ENCODE measurements around the gene NFATC1. TPM values are rescaled to one million over a fixed set of nuclear protein-coding genes. Genes with fewer than 3 reads are reported as not detected.

Gene NFATC1
- total and polyA plus RNA-seq, 2 donors from 2014 or later = 4.3 to 17.2 TPM

GRCh38 chr18:79478484-79479115 lies 82.9 kb downstream of the NFATC1 start:
- H3K36me3 ChIP-seq (ENCODE audit: control insufficient read depth in 2 of 3, insufficient read depth in 3 of 3, low read length in 3 of 3) = no peaks in the 10 kb centered on the region
- no peaks in the 10 kb centered on the region for H3K4me1 ChIP-seq (ENCODE audit: control insufficient read depth in 2 of 3, insufficient read depth in 2 of 3, low read depth in 1 of 3, low read length in 3 of 3)
- H3K4me3 ChIP-seq (ENCODE audit: low read length in 3 of 3) = no peak overlapping the region
- no peak for FAIRE-seq
- no peaks in the 10 kb centered on the region for H3K9me3 ChIP-seq (ENCODE audit: control insufficient read depth in 2 of 3, insufficient read depth in 1 of 3, low read length in 3 of 3)
- no peak overlapping the region for H3K9ac ChIP-seq (ENCODE audit: low read length in 3 of 3)
- peak in 2 of 5 donors; percentile 24 to 70 for DNase-seq
- TF ChIP-seq CTCF (IDR thresholded peaks at IDR 0.05; ENCODE audit: borderline replicate concordance, extremely low read depth, insufficient read depth) = no peak
- no peaks in the 10 kb centered on the region for H3K27me3 ChIP-seq (ENCODE audit: control insufficient read depth, insufficient read depth, low read length)
- intact Hi-C loops (cut with DNase I) = no loop called here
- no peak overlapping the region for H3K27ac ChIP-seq (ENCODE audit: low read depth in 2 of 2, low read length in 2 of 2)

GRCh38 chr18:79479116-79479760 lies 83.5 kb downstream of the NFATC1 start:
- H3K9me3 ChIP-seq (ENCODE audit: control insufficient read depth in 2 of 3, insufficient read depth in 1 of 3, low read length in 3 of 3) = no peaks in the 10 kb centered on the region
- FAIRE-seq = no peak
- no peak for TF ChIP-seq CTCF (IDR thresholded peaks at IDR 0.05; ENCODE audit: borderline replicate concordance, extremely low read depth, insufficient read depth)
- no peak overlapping the region for H3K27ac ChIP-seq (ENCODE audit: low read depth in 2 of 2, low read length in 2 of 2)
- no peak overlapping the region for H3K4me3 ChIP-seq (ENCODE audit: low read length in 3 of 3)
- DNase-seq = peak in 2 of 5 donors; percentile 23 to 60
- no peak overlapping the region for H3K9ac ChIP-seq (ENCODE audit: low read length in 3 of 3)
- no peaks in the 10 kb centered on the region for H3K36me3 ChIP-seq (ENCODE audit: control insufficient read depth in 2 of 3, insufficient read depth in 3 of 3, low read length in 3 of 3)
- H3K27me3 ChIP-seq (ENCODE audit: control insufficient read depth, insufficient read depth, low read length) = no peaks in the 10 kb centered on the region
- intact Hi-C loops (cut with DNase I) = no loop called here
- H3K4me1 ChIP-seq (ENCODE audit: control insufficient read depth in 2 of 3, insufficient read depth in 2 of 3, low read depth in 1 of 3, low read length in 3 of 3) = no peaks in the 10 kb centered on the region

GRCh38 chr18:79479761-79480161 lies 84.0 kb downstream of the NFATC1 start:
- FAIRE-seq (no peak), DNase-seq (peak in 2 of 5 donors; percentile 34 to 72)
- Histone ChIP-seq H3K27me3 (ENCODE audit: control insufficient read depth, insufficient read depth, low read length) (no peaks in the 10 kb centered on the region), H3K4me1 (ENCODE audit: control insufficient read depth in 2 of 3, insufficient read depth in 2 of 3, low read depth in 1 of 3, low read length in 3 of 3) (no peaks in the 10 kb centered on the region), H3K27ac (ENCODE audit: low read depth in 2 of 2, low read length in 2 of 2) (no peak overlapping the region), H3K4me3 (ENCODE audit: low read length in 3 of 3) (no peak overlapping the region), H3K9me3 (ENCODE audit: control insufficient read depth in 2 of 3, insufficient read depth in 1 of 3, low read length in 3 of 3) (no peaks in the 10 kb centered on the region), H3K9ac (ENCODE audit: low read length in 3 of 3) (no peak overlapping the region), H3K36me3 (ENCODE audit: control insufficient read depth in 2 of 3, insufficient read depth in 3 of 3, low read length in 3 of 3) (no peaks in the 10 kb centered on the region)
- no peak for TF ChIP-seq CTCF (IDR thresholded peaks at IDR 0.05; ENCODE audit: borderline replicate concordance, extremely low read depth, insufficient read depth)
- intact Hi-C loops (cut with DNase I) = no loop called here

Data from kidney (tissue), 14 donors.